Activated B cell treated with CpG ODN at 0.5 μM for 24 hours (primary cell): ENCODE data around the gene C2CD3. TPM values are rescaled to one million over a fixed set of nuclear protein-coding genes. Genes with fewer than 3 reads are reported as not detected.
"Not testable (repeated sequence)": the region's sequence is repeated elsewhere in the genome, so short reads cannot be mapped to it uniquely, and the experiment has no call there.

Experiments used
- ATAC-seq: fragments of 200-7000 bp; cut with Tn5 transposase; one replicate; pipeline ENCODE4 v1.10.0; 2021; ENCODE audit warnings: low read depth, mild to moderate bottlenecking, moderate library complexity
- CTCF ChIA-PET: fragments of 350-600 bp; sonication (Branson Sonifier 250); formaldehyde crosslinking; loops from one replicate; lab custom pipeline; 2021; ENCODE audit warnings: antibody characterized with exemption; lab: Charles Lee
- POLR2A ChIA-PET: fragments of 350-600 bp; sonication (Branson Sonifier 250); formaldehyde crosslinking; loops from one replicate; lab custom pipeline; 2021; ENCODE audit warnings: antibody characterized with exemption; lab: Charles Lee
- DNase-seq: peaks from one replicate; pipeline ENCODE4 v3.0.0; 2022
- H3K27ac Mint-ChIP-seq: one replicate; pipeline ENCODE4 v1.8.0; 2020; ENCODE audit warnings: mixed read lengths
- H3K27me3 Mint-ChIP-seq: one replicate; pipeline ENCODE4 v1.8.0; 2021; ENCODE audit warnings: mixed read lengths
- H3K36me3 Mint-ChIP-seq: one replicate; pipeline ENCODE4 v1.8.0; 2021; ENCODE audit warnings: low read depth, mixed read lengths
- H3K4me1 Mint-ChIP-seq: one replicate; pipeline ENCODE4 v1.8.0; 2021; ENCODE audit warnings: mixed read lengths
- H3K4me3 Mint-ChIP-seq: one replicate; pipeline ENCODE4 v1.8.0; 2020; ENCODE audit warnings: mild to moderate bottlenecking, mixed read lengths
- H3K9me3 Mint-ChIP-seq: one replicate; pipeline ENCODE4 v1.8.0; 2020; ENCODE audit warnings: mixed read lengths
- CTCF ChIP-seq: fragments of 200-600 bp; IDR thresholded peaks from one replicate; pipeline ENCODE4 v1.8.0; 2022; ENCODE audit warnings: antibody characterized with exemption, mild to moderate bottlenecking
- intact Hi-C: fragments of 100-400 bp; cut with micrococcal nuclease; formaldehyde crosslinking; loops from one replicate; pipeline ENCODE4 v1.15.1; 2024
- total RNA-seq: library from RNA; stranded (reverse); gene quantifications from 2 replicates; pipeline ENCODE4 v1.2.3, GENCODE V29; 2022

The C2CD3 gene
- total RNA-seq, 1 donor from 2014 or later = 50.3 TPM

- ChIA-PET POLR2A (interaction anchor here (0.9 to 17.5 kb wide), 3 partner anchors 14 to 30 kb away, joined by 3 to 425 read pairs (median 5); partner anchors contain the start of gene UCP2), CTCF (interaction anchor here (1.2 kb wide), 1 partner anchor 9 kb away, joined by 5 read pairs; the partner anchor contains the start of gene UCP2)
- H3K9me3 Mint-ChIP-seq = no peaks in the 10 kb centered on the region
- TF ChIP-seq CTCF = no peak
- DNase-seq (no peak), ATAC-seq (no peak)
- no peaks in the 10 kb centered on the region for H3K27me3 Mint-ChIP-seq
- peak overlapping the region; percentile 65 for H3K4me3 Mint-ChIP-seq
- H3K27ac Mint-ChIP-seq = peak overlapping the region; percentile 92
- H3K36me3 Mint-ChIP-seq = no peaks in the 10 kb centered on the region
- intact Hi-C loops = loop anchor here (1.0 kb wide), 1 partner anchor 7 kb away; no protein-coding TSS in a partner anchor
- H3K4me1 Mint-ChIP-seq = peaks cover 63% of the 10 kb centered on the region
Measured at GRCh38 chr11:73990730-73991129, 180.1 kb downstream of the C2CD3 start.

GRCh38 chr11:73989156-73989555, 181.6 kb downstream of the C2CD3 start:
- H3K36me3 Mint-ChIP-seq = no peaks in the 10 kb centered on the region
- H3K4me3 Mint-ChIP-seq = no peak overlapping the region
- TF ChIP-seq CTCF = no peak
- no peak overlapping the region for H3K27ac Mint-ChIP-seq
- no peaks in the 10 kb centered on the region for H3K9me3 Mint-ChIP-seq
- CTCF ChIA-PET = no interaction called here
- peaks cover 57% of the 10 kb centered on the region for H3K4me1 Mint-ChIP-seq
- no peak for ATAC-seq
- no peaks in the 10 kb centered on the region for H3K27me3 Mint-ChIP-seq
- DNase-seq = no peak
- POLR2A ChIA-PET = interaction anchor here (17.5 kb wide), 1 partner anchor 13 kb away, joined by 425 read pairs; the partner anchor contains the start of gene UCP2
- intact Hi-C loops = no loop called here

GRCh38 chr11:73988227-73988626, 182.6 kb downstream of the C2CD3 start:
- intact Hi-C loops = no loop called here
- CTCF ChIA-PET = no interaction called here

GRCh38 chr11:73985661-73986060, 185.1 kb downstream of the C2CD3 start:
- intact Hi-C loops, H3K27ac Mint-ChIP-seq, CTCF ChIA-PET, DNase-seq, ATAC-seq, H3K27me3 Mint-ChIP-seq, H3K9me3 Mint-ChIP-seq, H3K4me3 Mint-ChIP-seq: not testable (repeated sequence)
- peaks cover 45% of the 10 kb centered on the region for H3K4me1 Mint-ChIP-seq
- POLR2A ChIA-PET = interaction anchor here (1.6 kb wide), 1 partner anchor 12 kb away, joined by 10 read pairs; no protein-coding TSS in a partner anchor
- H3K36me3 Mint-ChIP-seq = peaks cover 23% of the 10 kb centered on the region

More at GRCh38 chr11:73988227-73988626, 182.6 kb downstream of the C2CD3 start:
- H3K4me1 Mint-ChIP-seq = peaks cover 57% of the 10 kb centered on the region
- no peak overlapping the region for H3K27ac Mint-ChIP-seq
- POLR2A ChIA-PET = interaction anchor here (0.6 to 17.5 kb wide), 2 partner anchors 12 to 22 kb away, joined by 3 to 425 read pairs; partner anchors contain the start of gene UCP2
- no peak for ATAC-seq
- DNase-seq = no peak
- H3K4me3 Mint-ChIP-seq = no peak overlapping the region
- H3K36me3 Mint-ChIP-seq = no peaks in the 10 kb centered on the region
- no peaks in the 10 kb centered on the region for H3K27me3 Mint-ChIP-seq
- TF ChIP-seq CTCF = no peak
- H3K9me3 Mint-ChIP-seq = no peaks in the 10 kb centered on the region

GRCh38 chr11:73983741-73984538, 186.9 kb downstream of the C2CD3 start:
- H3K4me3 Mint-ChIP-seq = peak overlapping the region; percentile 99
- H3K27me3 Mint-ChIP-seq = no peaks in the 10 kb centered on the region
- ChIA-PET CTCF (interaction anchor here (1.1 kb wide), 1 partner anchor 11 kb away, joined by 3 read pairs; no protein-coding TSS in a partner anchor), POLR2A (interaction anchor here (0.7 to 16.3 kb wide), 6 partner anchors 9 to 115 kb away, joined by 4 to 425 read pairs (median 10); no protein-coding TSS in a partner anchor)
- peaks cover 39% of the 10 kb centered on the region for H3K36me3 Mint-ChIP-seq
- intact Hi-C loops = loop anchor here (1.0 to 5.0 kb wide), 7 partner anchors 7 to 1902 kb away; partner anchors contain the start of genes LRRC51, NUMA1, POLD3 and RELT
- H3K27ac Mint-ChIP-seq = peak overlapping the region; percentile 100
- no peak for TF ChIP-seq CTCF
- DNase-seq (no peak), ATAC-seq (no peak)
- H3K4me1 Mint-ChIP-seq = peaks cover 57% of the 10 kb centered on the region
- H3K9me3 Mint-ChIP-seq = no peaks in the 10 kb centered on the region
